H54 (cell line): Measurements from ENCODE around the gene TP53RK.

Source experiments
- DNase-seq: peaks from one replicate; pipeline ENCODE4 v3.0.0; 2011; ENCODE audit warnings: low spot score, mixed read lengths; ENCODE audit not compliant: insufficient read length
- FAIRE-seq: peaks from 3 replicates; lab custom pipeline; 2011; peaks lifted over from hg19 to GRCh38; lab: Jason Lieb, UNC
- POLR2A ChIP-seq: IDR thresholded peaks from 2 replicates; pipeline ENCODE4 v1.6.1; 2011; ENCODE audit warnings: low read depth, mild to moderate bottlenecking, low read length

TP53RK gene

GRCh38 chr20:46670585-46671584, 18.4 kb downstream of the TP53RK start:
- DNase-seq (no peak), FAIRE-seq (no peak)
- TF ChIP-seq POLR2A, result no peak

GRCh38 chr20:46670228-46670584, 19.0 kb downstream of the TP53RK start:
- TF ChIP-seq POLR2A, result no peak
- FAIRE-seq (no peak), DNase-seq (no peak)

- no peak for TF ChIP-seq POLR2A
- FAIRE-seq, result no peak
- no peak for DNase-seq
These were observed 22.3 kb downstream of the TP53RK start for GRCh38 chr20:46666818-46667515.

GRCh38 chr20:46666306-46666705, 22.9 kb downstream of the TP53RK start:
- no peak for DNase-seq
- FAIRE-seq, result no peak
- TF ChIP-seq POLR2A, result no peak

- no peak for DNase-seq
- no peak for FAIRE-seq
- no peak for TF ChIP-seq POLR2A
These were observed 23.6 kb downstream of the TP53RK start for GRCh38 chr20:46665602-46666001.

GRCh38 chr20:46663531-46663930, 25.7 kb downstream of the TP53RK start:
- no peak for TF ChIP-seq POLR2A
- no peak for FAIRE-seq
- no peak for DNase-seq

- DNase-seq (no peak), FAIRE-seq (no peak)
- TF ChIP-seq POLR2A, result no peak
These were observed 27.6 kb downstream of the TP53RK start for GRCh38 chr20:46661659-46662058.

GRCh38 chr20:46660487-46660886, 28.8 kb downstream of the TP53RK start:
- DNase-seq (no peak), FAIRE-seq (no peak)
- no peak for TF ChIP-seq POLR2A

- no peak for TF ChIP-seq POLR2A
- DNase-seq (no peak), FAIRE-seq (no peak)
These were observed 31.6 kb downstream of the TP53RK start for GRCh38 chr20:46657618-46658017.

- no peak for TF ChIP-seq POLR2A
- DNase-seq (no peak), FAIRE-seq (no peak)
These were observed 32.1 kb downstream of the TP53RK start for GRCh38 chr20:46657137-46657536.

- DNase-seq (no peak), FAIRE-seq (no peak)
- TF ChIP-seq POLR2A, result no peak
These were observed 36.5 kb downstream of the TP53RK start for GRCh38 chr20:46652699-46653098.

GRCh38 chr20:46651091-46651962, 37.9 kb downstream of the TP53RK start, which contains the start of gene SLC13A3:
TSS of gene SLC13A3 (minus strand) at chr20:46651459. CDS start at chr20:46651421, 38 bp downstream.
- FAIRE-seq, result no peak
- no peak for TF ChIP-seq POLR2A
- DNase-seq, result no peak

- no peak for DNase-seq
- TF ChIP-seq POLR2A, result no peak
- FAIRE-seq, result no peak
These were observed 38.6 kb downstream of the TP53RK start for GRCh38 chr20:46650575-46651090.
